Erythroblast (primary cell): ENCODE data around the gene SLC25A13.

ENCODE experiments used
- DNase-seq, 2 experiments: peaks; one replicate each; lab custom pipeline; 2025; lab: John Stamatoyannopoulos, UW
- GATA1 ChIP-seq: IDR thresholded peaks from 2 replicates; pipeline ENCODE4 v1.6.1; 2011; ENCODE audit warnings: low read depth, mild to moderate bottlenecking, control low read depth, low read length, moderate library complexity
- POLR2A ChIP-seq: IDR thresholded peaks from 2 replicates; pipeline ENCODE4 v1.6.1; 2011; ENCODE audit warnings: mild to moderate bottlenecking, low read length

Gene SLC25A13

DNA sequence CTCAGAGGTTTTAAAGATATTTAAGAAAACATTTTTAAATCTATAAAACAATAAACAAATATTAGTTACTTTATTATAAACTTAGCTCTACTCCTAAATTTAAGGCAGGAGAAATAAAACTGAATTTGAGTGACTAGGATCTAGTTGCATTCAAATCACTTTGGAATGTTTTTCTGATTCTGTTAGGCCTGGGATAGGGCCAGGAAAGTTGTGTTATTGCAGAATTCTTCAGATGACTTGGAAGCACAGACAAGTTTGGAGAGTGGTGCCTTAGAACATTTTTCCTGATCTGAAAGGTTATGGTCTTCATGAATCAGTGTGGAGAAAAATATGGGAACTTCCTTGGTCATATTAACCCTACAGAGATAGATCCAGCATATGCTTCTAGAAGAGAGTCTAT is 15.6 kb upstream of the SLC25A13 start:
- TF ChIP-seq GATA1: no peak
- no peak for TF ChIP-seq POLR2A
- no peak for DNase-seq

GRCh38 chr7:96332325-96332724 is 10.4 kb upstream of the SLC25A13 start:
- DNase-seq: no peak
- TF ChIP-seq GATA1: no peak
- no peak for TF ChIP-seq POLR2A

GRCh38 chr7:96331775-96332174 is 9.9 kb upstream of the SLC25A13 start:
- TF ChIP-seq POLR2A: no peak
- TF ChIP-seq GATA1: no peak
- DNase-seq: no peak

- TF ChIP-seq POLR2A (no peak), GATA1 (no peak)
- DNase-seq: no peak
Observed at GRCh38 chr7:96331233-96331632, 9.3 kb upstream of the SLC25A13 start.

- TF ChIP-seq POLR2A (no peak), GATA1 (no peak)
- no peak for DNase-seq
Observed at GRCh38 chr7:96330193-96330592, 8.3 kb upstream of the SLC25A13 start.

DNA sequence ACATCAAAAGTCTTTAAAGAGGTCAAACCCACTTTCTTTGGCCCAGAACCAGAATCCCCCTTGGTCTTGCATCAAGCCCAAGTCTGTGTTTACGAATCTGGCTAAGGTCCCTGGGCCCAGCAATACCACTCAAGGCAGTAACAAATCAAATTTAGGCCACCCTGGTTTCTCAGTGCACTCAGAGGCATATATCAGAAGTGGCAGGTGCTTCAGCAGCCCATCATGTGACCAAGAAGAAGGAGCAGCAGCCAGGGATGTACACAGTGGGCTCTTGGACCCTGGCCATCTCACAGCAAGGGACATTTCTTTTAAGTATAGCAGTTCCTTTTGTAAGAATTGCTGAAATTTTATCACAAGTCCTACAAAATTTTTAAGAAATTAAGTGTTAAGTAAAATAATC is 7.3 kb upstream of the SLC25A13 start:
- no peak for DNase-seq
- no peak for TF ChIP-seq GATA1
- no peak for TF ChIP-seq POLR2A

GRCh38 chr7:96328016-96328415 is 6.1 kb upstream of the SLC25A13 start:
- TF ChIP-seq POLR2A (no peak), GATA1 (no peak)
- no peak for DNase-seq

DNA sequence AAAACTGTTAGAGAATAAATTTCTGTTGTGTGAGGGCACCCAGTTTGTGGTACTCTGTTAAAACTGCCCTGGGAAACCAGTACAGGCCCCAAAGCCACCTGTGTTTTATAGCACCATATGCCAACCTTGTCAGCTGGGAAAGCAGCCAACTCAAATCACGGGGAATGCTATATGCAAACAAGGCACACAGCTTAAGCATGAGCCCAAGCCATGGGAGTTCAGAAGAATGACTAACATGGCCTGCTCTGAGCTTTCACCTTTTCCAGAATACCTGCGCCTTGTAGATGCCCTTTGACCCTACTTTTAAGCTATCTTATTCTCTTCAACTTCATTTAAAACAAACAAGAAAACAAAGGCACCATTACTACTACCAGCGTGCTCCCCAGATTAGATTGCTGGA is 5.5 kb upstream of the SLC25A13 start:
- TF ChIP-seq GATA1 (no peak), POLR2A (no peak)
- DNase-seq: no peak

DNA sequence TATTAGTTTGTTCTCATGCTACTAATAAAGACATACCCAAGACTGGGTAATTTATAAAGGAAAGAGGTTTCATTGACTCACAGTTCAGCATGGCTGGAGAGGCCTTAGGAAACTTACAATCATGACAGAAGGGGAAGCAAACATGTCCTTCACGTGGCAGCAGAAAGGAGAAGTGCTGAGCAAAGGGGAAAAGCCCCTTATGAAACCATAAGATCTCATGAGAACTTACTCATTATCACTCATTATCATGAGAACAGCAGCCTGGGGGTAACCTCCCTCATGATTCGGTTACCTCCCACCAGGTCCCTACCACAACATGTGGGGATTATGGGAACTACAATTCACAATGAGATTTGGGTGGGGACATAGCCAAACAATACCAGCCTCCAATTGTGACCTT is 4.9 kb upstream of the SLC25A13 start:
- DNase-seq: peak in 1 of 2 experiments; percentile 14

DNA sequence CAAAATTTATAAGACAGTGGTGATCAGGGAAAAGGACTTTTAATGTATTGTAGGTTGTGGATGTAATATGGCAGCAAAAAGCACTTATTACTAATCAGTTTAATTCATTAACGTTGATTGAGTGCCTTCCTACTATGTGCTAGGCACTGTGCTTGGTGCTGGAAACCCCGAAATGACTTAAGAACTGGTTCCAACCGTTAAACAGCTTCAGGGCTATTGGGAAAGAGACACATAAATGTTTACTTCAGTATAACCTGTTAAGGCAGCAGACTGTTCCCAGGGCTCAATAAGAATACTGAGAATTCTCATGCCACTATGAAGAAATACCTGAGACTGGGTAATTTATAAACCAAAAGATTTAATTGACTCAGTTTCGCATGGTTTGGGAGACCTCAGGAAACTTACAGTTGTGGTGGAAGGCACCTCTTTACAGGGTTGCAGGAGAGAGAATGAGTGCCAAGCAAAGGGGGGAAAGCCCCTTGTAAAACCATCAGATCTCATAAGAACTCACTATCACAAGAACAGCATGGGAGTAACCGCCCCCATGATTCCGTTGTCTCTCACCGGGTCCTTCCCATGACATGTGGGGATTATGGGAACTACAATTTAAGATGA is 1.1 kb upstream of the SLC25A13 start:
- TF ChIP-seq GATA1 (no peak), POLR2A (no peak)
- no peak for DNase-seq

GRCh38 chr7:96322373-96322695 is 436 bp upstream of the SLC25A13 start:
- no peak for TF ChIP-seq POLR2A
- no peak for TF ChIP-seq GATA1
- DNase-seq: no peak

GRCh38 chr7:96321031-96321657 is 754 bp downstream of the SLC25A13 start:
- TF ChIP-seq GATA1: no peak
- no peak for TF ChIP-seq POLR2A
- peak; percentile 80 to 83 for DNase-seq

DNA sequence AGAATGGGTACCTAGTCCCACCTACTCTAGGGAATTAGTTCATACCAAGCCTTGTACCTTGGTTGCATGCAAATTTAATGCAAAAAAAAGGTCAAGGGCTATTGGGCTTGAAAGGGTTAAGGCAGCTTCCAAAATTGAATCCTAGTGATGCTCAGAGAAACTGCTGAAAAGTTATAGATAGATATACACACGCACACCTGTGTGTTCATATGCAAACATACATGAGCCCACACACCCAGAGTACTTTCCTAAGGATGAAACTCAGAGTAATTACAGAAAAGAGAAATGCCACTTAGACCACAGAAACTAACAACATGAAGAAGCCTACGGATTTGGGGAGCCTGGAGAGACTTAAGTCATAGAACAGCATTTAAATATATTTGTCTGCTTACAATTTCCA is 1.5 kb downstream of the SLC25A13 start:
- TF ChIP-seq POLR2A (no peak), GATA1 (no peak)
- no peak for DNase-seq

DNA sequence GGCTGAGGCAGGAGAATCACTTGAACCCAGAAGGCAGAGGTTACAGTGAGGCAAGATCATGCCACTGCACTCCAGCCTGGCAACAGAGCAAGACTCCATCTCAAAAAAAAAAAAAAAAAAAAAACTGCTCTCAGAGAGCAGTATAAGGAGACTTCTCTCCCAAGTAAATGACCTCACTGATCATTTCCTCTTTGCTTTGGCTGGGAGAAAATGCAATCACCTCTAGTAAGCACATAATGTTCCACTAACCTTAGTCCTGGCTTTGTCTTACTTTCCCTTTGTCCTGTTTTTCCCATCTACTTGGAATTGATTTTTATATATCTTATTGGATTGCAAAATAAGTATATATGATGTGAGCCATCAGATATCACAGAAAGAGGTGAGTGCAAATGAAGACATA is 2.5 kb downstream of the SLC25A13 start:
- TF ChIP-seq POLR2A: no peak
- TF ChIP-seq GATA1: no peak
- DNase-seq: no peak

GRCh38 chr7:96316949-96317348 is 4.9 kb downstream of the SLC25A13 start:
- TF ChIP-seq GATA1: no peak
- TF ChIP-seq POLR2A: no peak
- DNase-seq: no peak

- TF ChIP-seq GATA1: no peak
- TF ChIP-seq POLR2A: no peak
- no peak for DNase-seq
Observed at GRCh38 chr7:96315125-96315512, 6.8 kb downstream of the SLC25A13 start.
